Measurements from ENCODE around the gene SSTR4.

SSTR4 gene

DNA sequence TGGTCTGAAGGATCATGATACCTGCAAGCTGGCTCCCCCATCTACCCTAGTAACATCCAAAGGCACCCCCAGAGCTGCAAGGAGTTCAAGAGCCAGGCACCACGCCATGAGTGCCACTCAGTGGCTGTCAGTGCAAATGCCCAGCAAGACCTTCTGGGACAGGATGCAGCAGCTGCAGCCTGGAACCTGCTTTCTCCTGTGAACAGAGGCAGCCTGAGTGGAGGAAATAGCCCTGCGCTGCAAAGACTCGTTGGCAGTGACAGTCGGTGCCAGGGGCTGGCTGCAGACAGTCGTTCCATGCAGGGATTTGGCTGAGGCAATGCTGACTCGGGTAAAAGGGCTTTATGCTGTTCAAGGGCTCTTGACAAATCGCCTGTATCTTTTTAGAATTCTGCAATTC, 15.7 kb upstream of the SSTR4 start:
- DNase-seq: no peak

GRCh38 chr20:23020230-23021018, 14.7 kb upstream of the SSTR4 start:
- no peak for DNase-seq

GRCh38 chr20:23021541-23021940, 13.6 kb upstream of the SSTR4 start:
- DNase-seq: peak; percentile 19

- no peak for DNase-seq
Observed at GRCh38 chr20:23021951-23022350, 13.2 kb upstream of the SSTR4 start.

- DNase-seq: no peak
Observed at GRCh38 chr20:23022849-23023248, 12.3 kb upstream of the SSTR4 start.

DNA sequence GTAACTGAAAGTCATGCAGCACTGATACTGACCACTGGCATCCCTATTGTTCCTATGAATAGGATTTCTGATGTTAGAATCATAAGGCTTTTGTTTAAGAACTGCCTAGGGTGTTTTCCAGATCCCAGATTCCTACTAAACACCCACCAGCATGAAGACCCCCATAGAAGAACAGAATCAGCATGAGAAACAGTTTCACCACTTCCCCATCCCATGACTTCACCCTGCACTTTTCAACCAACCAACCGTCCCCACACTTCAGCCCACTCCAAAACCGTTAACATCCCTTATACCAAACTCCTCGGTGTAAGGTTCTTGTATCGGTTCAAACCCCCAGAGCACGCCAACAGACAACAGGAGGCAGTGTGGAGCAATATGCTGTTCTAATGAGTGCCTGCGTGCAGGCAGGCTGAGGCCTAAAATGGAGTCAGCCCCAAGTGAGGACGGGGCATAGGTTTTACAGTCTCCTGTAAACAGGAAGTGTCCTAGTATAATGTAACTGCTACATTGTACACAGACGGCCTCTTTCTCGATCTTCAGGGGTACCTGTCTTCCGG, 11.4 kb upstream of the SSTR4 start:
- DNase-seq: no peak

DNA sequence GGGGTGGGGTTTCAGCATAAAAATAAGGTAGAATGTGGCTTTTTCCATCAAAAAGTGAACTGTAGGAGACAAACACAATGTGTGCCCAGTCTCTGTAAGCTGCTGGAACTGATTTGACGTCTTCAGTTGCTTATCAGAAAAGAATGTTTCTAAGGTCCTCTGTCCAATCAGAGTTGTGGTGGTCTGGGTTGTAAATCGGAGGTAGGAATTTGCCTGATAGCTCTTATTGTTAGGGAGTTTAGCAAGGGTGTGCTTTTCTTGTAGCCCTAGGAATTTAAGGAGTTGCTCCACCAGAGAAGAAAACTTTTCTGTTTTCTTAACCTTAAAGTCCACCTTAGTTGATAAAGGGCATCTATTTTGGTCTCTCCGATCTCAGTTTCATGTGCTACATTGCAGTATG, 10.4 kb upstream of the SSTR4 start:
- no peak for DNase-seq

DNA sequence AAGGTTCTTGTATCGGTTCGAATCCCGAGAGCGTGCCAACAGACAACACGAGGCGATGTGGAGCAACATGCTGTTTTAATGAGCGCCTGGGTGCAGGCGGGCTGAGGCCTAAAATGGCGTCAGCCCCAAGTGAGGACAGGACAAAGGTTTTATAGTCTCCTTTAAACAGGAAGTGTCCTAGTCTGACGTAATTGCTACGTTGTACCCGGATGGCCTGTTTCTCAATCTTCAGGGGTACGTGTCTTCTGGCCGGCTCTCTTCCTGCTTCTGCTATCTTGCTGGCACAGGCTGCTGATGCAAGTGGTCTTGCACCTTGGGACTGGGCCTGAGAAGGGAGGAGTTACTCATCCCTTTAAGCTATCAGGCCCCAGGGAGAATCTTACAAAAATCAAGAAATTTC, 9.6 kb upstream of the SSTR4 start:
- DNase-seq: peak; percentile 66

GRCh38 chr20:23027721-23028120, 7.4 kb upstream of the SSTR4 start:
- DNase-seq: no peak

- DNase-seq: no peak
Observed at GRCh38 chr20:23028392-23028791, 6.7 kb upstream of the SSTR4 start.

DNA sequence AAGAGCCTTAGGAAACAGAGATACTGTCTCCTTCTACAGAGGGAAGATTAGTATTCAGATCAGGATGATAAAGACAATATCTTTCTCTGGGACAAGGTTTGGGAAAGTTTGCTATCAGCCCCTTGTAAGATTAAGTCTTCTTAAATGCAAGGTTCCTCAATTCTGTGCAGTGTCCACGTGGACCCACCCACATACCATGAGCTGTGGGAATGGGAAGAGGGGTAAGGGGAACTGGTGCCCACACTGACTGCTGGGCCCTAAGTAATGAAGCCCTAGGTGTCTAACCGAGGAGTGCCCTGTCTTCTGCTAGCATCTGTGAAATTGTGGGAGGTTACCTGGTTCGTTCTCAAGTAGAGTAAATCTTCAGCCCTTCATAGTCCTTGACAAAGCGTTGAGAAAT, 5.8 kb upstream of the SSTR4 start:
- no peak for DNase-seq

DNA sequence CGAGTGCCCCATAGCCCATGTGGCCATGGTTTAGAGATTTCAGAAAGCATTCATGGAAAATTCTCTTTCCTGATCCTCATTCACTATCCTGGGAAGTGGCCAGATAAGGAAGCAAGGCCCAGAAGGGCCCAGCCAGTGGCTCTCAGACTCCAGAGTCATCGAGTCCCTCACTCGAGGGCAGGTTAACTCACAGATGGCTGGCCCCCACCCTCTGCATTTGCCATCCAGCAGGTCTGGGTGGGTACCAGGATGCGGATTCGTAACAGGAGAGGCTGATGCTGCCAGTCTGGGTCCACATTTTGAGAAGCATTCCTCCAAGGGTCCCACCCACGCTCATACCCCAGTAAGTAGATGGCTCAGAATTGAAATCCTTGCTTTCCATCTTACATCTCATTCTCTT, 3.8 kb upstream of the SSTR4 start:
- no peak for DNase-seq

GRCh38 chr20:23032056-23032749, 2.9 kb upstream of the SSTR4 start:
- DNase-seq: no peak

GRCh38 chr20:23032750-23033078, 2.4 kb upstream of the SSTR4 start:
- DNase-seq: no peak

- DNase-seq: no peak
Observed at GRCh38 chr20:23033918-23034317, 1.2 kb upstream of the SSTR4 start.

- DNase-seq: no peak
Observed at GRCh38 chr20:23035731-23036130, 619 bp downstream of the SSTR4 start.

- DNase-seq: no peak
Observed at GRCh38 chr20:23036371-23036770, 1.3 kb downstream of the SSTR4 start.

- no peak for DNase-seq
Observed at GRCh38 chr20:23037017-23037481, 1.9 kb downstream of the SSTR4 start.

GRCh38 chr20:23039136-23039875, 4.2 kb downstream of the SSTR4 start:
- no peak for DNase-seq

GRCh38 chr20:23039885-23040508, 4.9 kb downstream of the SSTR4 start:
- DNase-seq: no peak

- no peak for DNase-seq
Observed at GRCh38 chr20:23042270-23042669, 7.2 kb downstream of the SSTR4 start.

DNA sequence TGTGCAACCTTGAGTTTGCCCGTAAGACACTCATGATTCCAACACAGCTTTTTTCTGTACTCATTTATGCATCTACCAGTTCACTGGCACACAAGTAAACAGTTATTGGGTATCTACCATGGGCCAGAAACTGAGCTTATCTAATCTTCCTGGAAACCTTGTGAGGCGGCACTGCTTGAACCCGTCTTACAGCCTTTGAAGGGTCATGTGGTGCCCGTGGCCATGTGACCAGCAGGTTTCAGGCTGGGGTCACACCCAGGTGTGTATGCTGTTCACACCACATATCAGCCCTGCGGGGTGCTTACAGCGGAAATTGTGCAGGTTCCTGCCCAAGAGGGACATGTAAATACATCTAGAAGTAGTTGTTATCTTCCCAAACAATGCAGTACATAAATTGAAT, 8.3 kb downstream of the SSTR4 start:
- no peak for DNase-seq

DNA sequence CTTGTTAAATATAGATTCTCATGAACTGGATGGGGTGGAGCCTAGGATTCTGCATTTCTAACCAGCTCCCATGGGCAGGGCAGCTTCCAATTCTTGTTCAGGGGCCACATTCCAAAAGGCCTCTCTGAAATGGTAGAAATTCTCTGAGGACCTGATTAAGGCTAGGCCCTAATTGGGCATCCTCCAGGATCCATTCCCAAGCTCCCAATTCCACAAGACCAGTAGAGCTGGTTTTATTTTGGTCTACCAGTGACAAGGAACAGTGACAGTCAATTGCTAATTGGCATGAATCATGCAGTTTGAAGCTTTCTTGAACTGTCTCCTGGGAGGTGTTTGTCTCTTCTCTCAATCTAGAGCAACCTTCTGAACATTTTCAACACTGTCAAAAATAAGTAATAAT, 11.3 kb downstream of the SSTR4 start:
- no peak for DNase-seq

All from OCI-M1 (cell line).